Epithelial cell of esophagus (primary cell): ENCODE results near the gene FILIP1.

Experiments used
- DNase-seq: peaks from one replicate; pipeline ENCODE4 v3.0.0; 2010; ENCODE audit warnings: low read depth
- H3K4me3 ChIP-seq: 2 replicates; pipeline ENCODE4 v1.5.1; 2011; ENCODE audit warnings: mild to moderate bottlenecking, low read length, control low read depth
- TF ChIP-seq, protein P1 (sequence below): IDR thresholded peaks from 2 replicates; pipeline ENCODE4 v1.5.1; 2011; ENCODE audit warnings: low read depth, mild to moderate bottlenecking, low read length, control low read depth, inconsistent platforms; ENCODE audit not compliant: insufficient read depth; ENCODE audit errors: missing control alignments

The FILIP1 gene

DNA sequence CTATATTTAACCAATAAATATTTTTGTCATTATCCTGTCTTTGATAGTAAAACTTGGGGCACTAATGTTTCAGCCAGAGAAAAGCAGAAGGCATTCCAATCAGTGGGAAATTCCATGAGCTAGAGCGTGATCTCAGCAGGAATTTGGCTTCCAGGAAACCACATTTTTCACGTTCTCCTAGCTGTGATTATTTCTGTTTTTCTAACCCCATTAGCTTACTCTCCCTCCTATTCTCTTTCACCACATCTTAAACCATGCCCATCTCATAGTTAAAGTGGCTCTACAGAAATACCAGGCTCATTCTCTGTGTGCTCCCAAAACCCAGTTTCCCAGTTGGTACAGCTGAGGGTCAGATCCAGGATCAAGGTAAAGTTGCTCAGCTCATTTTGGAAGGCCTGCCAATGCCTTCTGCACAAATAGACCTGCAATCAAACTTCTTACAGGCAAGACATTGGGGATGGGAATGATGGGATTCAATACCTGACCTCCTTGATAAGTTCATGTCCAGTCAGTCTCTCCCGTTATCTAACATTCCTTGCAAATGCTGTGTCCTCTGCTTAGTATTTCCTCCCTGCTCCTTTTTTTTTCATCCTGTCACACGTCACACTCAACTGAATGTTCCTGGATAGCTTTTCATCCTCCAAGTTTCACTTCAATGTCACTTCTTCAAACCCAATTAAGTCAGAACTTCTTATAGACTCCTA lies 175.9 kb downstream of the FILIP1 start:
- DNase-seq = no peak
- TF ChIP-seq, protein P1, sequence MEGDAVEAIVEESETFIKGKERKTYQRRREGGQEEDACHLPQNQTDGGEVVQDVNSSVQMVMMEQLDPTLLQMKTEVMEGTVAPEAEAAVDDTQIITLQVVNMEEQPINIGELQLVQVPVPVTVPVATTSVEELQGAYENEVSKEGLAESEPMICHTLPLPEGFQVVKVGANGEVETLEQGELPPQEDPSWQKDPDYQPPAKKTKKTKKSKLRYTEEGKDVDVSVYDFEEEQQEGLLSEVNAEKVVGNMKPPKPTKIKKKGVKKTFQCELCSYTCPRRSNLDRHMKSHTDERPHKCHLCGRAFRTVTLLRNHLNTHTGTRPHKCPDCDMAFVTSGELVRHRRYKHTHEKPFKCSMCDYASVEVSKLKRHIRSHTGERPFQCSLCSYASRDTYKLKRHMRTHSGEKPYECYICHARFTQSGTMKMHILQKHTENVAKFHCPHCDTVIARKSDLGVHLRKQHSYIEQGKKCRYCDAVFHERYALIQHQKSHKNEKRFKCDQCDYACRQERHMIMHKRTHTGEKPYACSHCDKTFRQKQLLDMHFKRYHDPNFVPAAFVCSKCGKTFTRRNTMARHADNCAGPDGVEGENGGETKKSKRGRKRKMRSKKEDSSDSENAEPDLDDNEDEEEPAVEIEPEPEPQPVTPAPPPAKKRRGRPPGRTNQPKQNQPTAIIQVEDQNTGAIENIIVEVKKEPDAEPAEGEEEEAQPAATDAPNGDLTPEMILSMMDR = no peak
- H3K4me3 ChIP-seq = no peak overlapping the region

DNA sequence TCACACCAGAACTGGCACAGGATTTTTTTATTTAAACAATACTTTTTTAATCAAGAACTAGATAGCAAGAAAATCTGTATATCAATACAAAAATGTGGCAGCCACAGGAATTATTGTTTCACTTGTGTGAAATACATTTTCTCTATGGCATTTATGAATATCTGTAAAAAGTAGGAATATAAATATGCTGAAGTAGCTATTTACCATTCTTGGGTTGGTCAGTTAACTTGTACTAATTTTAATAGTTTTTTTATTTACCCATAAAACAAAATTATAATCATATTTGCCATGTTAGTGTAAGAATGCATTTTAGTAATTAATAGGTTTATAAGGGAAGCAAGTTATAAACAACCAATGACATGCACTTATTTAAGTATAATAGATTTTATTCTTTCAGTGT lies 177.6 kb downstream of the FILIP1 start:
- H3K4me3 ChIP-seq = no peak overlapping the region
- DNase-seq = no peak
- TF ChIP-seq, protein P1 = no peak

DNA sequence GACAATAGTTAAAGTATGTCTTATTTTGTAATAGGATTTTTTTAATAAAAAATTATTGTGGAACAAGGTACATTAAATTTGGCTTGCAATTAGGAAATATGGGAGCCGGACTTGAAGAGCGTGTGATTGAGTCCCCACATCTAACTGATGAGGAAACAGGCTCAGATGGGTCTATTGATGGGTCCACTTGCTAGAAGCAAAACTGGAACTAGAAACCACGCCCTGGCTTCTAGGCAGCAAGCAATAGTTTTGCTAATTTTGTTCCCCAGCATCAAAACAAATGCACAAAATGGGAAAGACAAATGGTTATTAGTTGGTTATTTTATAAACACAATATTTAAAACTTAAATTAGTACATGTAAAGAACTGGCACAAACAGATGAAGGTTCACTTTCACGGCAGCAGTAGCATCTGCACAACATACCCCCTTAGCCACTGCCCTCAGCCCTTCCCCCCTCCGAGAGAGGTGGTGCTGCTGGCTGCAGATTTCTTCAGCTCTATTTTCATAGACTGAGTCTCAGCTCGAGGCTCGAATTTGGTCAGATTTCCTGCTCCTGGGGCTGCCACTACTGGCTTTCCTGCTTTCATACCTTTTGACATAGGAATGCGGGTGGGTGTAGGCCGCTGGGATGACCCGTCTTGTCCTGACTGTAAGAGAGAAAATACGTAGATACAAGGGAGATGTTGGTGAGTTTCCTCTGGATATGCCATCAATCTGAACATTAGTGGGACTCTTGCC lies 185.2 kb downstream of the FILIP1 start:
- DNase-seq = no peak
- H3K4me3 ChIP-seq = no peak overlapping the region
- TF ChIP-seq, protein P1 = no peak

- no peak for DNase-seq
- no peak overlapping the region for H3K4me3 ChIP-seq
- TF ChIP-seq, protein P1 = no peak
Measured at GRCh38 chr6:75307364-75308004, 186.1 kb downstream of the FILIP1 start.

DNA sequence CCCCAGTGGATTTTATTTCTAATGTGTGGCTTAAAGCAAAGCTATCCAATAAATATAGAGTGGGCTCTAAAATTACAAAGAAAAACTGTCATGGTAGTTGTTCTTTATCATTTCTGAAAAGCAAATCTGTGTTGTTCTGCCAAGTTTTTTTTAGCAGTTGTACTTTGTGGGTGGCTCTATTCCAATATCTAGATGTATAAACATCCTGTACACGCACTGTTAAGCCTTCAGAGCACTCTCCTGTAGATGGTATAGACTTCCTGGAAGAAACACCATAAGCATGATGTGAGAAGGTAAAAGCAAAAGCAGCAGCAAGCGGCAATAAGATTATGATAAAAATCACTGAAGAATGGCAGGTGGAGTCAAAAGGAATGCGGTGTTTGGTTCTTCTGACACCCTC lies 187.5 kb downstream of the FILIP1 start:
- TF ChIP-seq, protein P1 = no peak
- no peak overlapping the region for H3K4me3 ChIP-seq
- no peak for DNase-seq

DNA sequence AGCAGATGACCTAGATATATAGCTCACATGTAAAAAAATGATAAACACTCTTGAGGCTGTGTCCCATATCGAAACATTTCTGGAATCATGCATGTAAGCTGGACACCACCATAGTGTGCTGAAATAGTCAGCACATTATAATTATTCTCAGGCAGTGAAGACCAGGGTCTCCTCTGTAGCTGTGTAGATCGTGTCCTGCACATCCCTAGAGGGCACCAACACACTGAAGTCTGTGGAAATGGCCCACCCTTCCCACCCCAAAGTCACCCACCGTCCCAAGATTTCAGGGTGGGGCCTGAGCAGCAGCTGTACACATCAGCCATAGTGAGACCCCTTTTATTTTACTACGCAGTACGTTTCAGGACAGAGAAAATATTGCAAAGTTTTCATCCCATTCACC lies 188.0 kb downstream of the FILIP1 start:
- TF ChIP-seq, protein P1 = no peak
- DNase-seq = no peak
- H3K4me3 ChIP-seq = no peak overlapping the region

DNA sequence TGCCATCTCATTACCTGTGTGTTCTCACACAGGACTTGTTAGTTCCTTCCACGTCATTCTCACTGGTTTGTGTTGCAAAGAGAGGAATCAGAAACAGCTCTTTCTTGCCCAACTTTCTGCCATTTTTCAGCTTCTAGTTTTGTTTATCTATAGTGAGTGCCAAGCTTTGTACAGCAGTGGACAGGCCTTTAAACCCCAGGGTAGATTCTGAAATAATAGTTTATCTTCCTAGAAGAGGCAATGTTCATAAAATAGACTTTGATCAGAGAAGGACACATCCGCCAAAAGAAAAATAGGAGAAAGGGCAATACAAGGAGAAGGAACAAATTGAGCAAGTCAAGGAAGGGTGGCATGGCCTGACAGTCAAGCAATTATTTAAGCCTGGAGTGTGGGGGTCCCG lies 191.3 kb downstream of the FILIP1 start:
- no peak overlapping the region for H3K4me3 ChIP-seq
- no peak for DNase-seq
- TF ChIP-seq, protein P1 = no peak
